HEK293 (cell line): ENCODE measurements around the gene CNKSR3.

ENCODE experiments used
- CTCF ChIP-seq: fragments of 450-650 bp; formaldehyde crosslinking; IDR thresholded peaks from 2 replicates; pipeline ENCODE4 v1.5.1; 2016; ENCODE audit warnings: missing biosample characterization, missing genetic modification characterization
- TRIM28 ChIP-seq: IDR thresholded peaks from 2 replicates; pipeline ENCODE4 v1.6.1; 2011; ENCODE audit warnings: low read length, control low read depth, borderline replicate concordance
- YY1 ChIP-seq: fragments of 450-650 bp; formaldehyde crosslinking; IDR thresholded peaks from 2 replicates; pipeline ENCODE4 v1.5.1; 2018; ENCODE audit warnings: missing biosample characterization, missing genetic modification characterization
- ZBTB7A ChIP-seq: fragments of 450-650 bp; formaldehyde crosslinking; IDR thresholded peaks from 2 replicates; pipeline ENCODE4 v1.5.1; 2016; ENCODE audit warnings: low read depth, missing biosample characterization, missing genetic modification characterization
- ZNF114 ChIP-seq: fragments of 450-650 bp; formaldehyde crosslinking; IDR thresholded peaks from 2 replicates; pipeline ENCODE4 v1.5.0; 2017; ENCODE audit warnings: missing biosample characterization, missing genetic modification characterization
- ZNF148 ChIP-seq: fragments of 450-650 bp; formaldehyde crosslinking; IDR thresholded peaks from 2 replicates; pipeline ENCODE4 v1.5.0; 2017; ENCODE audit warnings: missing biosample characterization, missing genetic modification characterization, borderline replicate concordance
- ZNF423 ChIP-seq: fragments of 450-650 bp; formaldehyde crosslinking; IDR thresholded peaks from 2 replicates; pipeline ENCODE4 v1.5.1; 2016; ENCODE audit warnings: missing biosample characterization, missing genetic modification characterization
- ZNF555 ChIP-seq: fragments of 450-650 bp; formaldehyde crosslinking; conservative IDR thresholded peaks from 2 replicates; pipeline ENCODE4 v1.5.1; 2017; ENCODE audit warnings: missing biosample characterization, mild to moderate bottlenecking, missing genetic modification characterization, inconsistent platforms
- ZNF707 ChIP-seq: fragments of 450-650 bp; formaldehyde crosslinking; IDR thresholded peaks from 2 replicates; pipeline ENCODE4 v1.5.1; 2016; ENCODE audit warnings: missing biosample characterization, missing genetic modification characterization
- ZNF785 ChIP-seq: fragments of 450-650 bp; formaldehyde crosslinking; IDR thresholded peaks from 2 replicates; pipeline ENCODE4 v1.5.1; 2016; ENCODE audit warnings: missing biosample characterization, missing genetic modification characterization
- TF ChIP-seq, protein P1 (sequence below): fragments of 450-650 bp; formaldehyde crosslinking; IDR thresholded peaks from 2 replicates; pipeline ENCODE4 v1.5.1; 2016; ENCODE audit warnings: missing biosample characterization, missing genetic modification characterization

DNA sequence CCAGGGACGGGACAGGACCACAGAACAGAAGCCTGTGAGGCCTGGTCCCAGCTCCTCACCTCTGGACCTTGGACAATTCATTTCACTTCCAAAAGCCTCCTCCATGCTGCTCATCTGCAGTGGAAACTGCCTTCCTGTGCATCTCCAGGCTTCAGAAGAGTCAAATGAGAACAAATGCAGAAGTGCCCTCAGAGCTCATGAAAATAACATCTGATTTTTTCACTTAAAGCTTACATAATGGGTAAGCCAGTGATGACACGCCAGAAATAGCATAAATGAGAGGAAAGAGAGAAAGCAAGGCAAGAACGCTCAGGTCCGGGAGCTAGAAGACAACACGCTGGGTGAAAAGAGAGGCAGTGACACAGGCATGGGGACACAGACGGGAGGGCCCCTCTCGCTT is 7.9 kb downstream of the CNKSR3 start:
- TF ChIP-seq ZNF148 = no peak
- no peak for TF ChIP-seq ZNF707
- TF ChIP-seq CTCF (tag by site-specific recombination) = no peak
- TF ChIP-seq ZNF423 (tag by site-specific recombination) = no peak
- TF ChIP-seq ZBTB7A = no peak
- TF ChIP-seq, protein P1, sequence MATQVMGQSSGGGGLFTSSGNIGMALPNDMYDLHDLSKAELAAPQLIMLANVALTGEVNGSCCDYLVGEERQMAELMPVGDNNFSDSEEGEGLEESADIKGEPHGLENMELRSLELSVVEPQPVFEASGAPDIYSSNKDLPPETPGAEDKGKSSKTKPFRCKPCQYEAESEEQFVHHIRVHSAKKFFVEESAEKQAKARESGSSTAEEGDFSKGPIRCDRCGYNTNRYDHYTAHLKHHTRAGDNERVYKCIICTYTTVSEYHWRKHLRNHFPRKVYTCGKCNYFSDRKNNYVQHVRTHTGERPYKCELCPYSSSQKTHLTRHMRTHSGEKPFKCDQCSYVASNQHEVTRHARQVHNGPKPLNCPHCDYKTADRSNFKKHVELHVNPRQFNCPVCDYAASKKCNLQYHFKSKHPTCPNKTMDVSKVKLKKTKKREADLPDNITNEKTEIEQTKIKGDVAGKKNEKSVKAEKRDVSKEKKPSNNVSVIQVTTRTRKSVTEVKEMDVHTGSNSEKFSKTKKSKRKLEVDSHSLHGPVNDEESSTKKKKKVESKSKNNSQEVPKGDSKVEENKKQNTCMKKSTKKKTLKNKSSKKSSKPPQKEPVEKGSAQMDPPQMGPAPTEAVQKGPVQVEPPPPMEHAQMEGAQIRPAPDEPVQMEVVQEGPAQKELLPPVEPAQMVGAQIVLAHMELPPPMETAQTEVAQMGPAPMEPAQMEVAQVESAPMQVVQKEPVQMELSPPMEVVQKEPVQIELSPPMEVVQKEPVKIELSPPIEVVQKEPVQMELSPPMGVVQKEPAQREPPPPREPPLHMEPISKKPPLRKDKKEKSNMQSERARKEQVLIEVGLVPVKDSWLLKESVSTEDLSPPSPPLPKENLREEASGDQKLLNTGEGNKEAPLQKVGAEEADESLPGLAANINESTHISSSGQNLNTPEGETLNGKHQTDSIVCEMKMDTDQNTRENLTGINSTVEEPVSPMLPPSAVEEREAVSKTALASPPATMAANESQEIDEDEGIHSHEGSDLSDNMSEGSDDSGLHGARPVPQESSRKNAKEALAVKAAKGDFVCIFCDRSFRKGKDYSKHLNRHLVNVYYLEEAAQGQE (tag by site-specific recombination) = no peak
- TF ChIP-seq ZNF785 (tag by site-specific recombination) = no peak
- no peak for TF ChIP-seq ZNF555
- TF ChIP-seq YY1 (tag by site-specific recombination) = no peak
- no peak for TF ChIP-seq TRIM28
- TF ChIP-seq ZNF114 (tag by site-specific recombination) = no peak
